Fibroblast of lung (primary cell): Measurements from ENCODE around the gene RPS4Y2.

Experiments used
- EZH2 ChIP-seq: IDR thresholded peaks from 2 replicates; pipeline ENCODE4 v1.5.1; 2012; ENCODE audit warnings: low read length, control low read depth, mild to moderate bottlenecking; ENCODE audit errors: missing control alignments
- TF ChIP-seq, protein P1 (sequence below), 2 donors: IDR thresholded peaks in 1 of 2; conservative IDR thresholded peaks in 1 of 2; 1 replicate in 1 of 2; 2 replicates in 1 of 2; pipeline ENCODE4 v1.5.1; 2011 to 2012; ENCODE audit warnings: low read length in 2 of 2, control low read depth in 1 of 2, inconsistent platforms in 1 of 2, low read depth in 1 of 2, mild to moderate bottlenecking in 1 of 2

DNA sequence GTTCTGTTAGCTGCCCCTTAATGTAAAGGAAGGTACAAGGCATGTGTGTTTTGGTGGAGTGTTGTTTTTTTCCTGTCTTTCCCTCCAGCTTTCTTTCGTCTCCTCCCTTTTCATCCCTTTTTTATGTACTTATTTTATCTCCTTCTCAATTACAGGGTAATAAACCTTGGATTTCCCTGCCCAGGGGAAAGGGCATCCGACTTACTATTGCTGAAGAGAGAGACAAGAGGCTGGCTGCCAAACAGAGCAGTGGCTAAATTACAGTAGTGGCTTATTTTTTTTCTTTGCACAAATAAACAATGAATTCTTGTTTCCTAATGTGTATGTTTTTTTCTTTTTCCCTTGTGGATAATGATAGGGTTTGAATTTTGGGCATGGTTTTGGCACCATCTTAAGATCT, 24.9 kb downstream of the RPS4Y2 start:
- TF ChIP-seq, protein P1, sequence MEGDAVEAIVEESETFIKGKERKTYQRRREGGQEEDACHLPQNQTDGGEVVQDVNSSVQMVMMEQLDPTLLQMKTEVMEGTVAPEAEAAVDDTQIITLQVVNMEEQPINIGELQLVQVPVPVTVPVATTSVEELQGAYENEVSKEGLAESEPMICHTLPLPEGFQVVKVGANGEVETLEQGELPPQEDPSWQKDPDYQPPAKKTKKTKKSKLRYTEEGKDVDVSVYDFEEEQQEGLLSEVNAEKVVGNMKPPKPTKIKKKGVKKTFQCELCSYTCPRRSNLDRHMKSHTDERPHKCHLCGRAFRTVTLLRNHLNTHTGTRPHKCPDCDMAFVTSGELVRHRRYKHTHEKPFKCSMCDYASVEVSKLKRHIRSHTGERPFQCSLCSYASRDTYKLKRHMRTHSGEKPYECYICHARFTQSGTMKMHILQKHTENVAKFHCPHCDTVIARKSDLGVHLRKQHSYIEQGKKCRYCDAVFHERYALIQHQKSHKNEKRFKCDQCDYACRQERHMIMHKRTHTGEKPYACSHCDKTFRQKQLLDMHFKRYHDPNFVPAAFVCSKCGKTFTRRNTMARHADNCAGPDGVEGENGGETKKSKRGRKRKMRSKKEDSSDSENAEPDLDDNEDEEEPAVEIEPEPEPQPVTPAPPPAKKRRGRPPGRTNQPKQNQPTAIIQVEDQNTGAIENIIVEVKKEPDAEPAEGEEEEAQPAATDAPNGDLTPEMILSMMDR (conservative IDR thresholded peaks at IDR 0.05 in 1 of 2, IDR thresholded peaks at IDR 0.05 in 1 of 2; ENCODE audit: low read depth in 1 of 2, low read length in 2 of 2): no peak
- TF ChIP-seq EZH2: no peak
